Measurements from ENCODE around the gene KMT2D. TPM values are rescaled to one million over a fixed set of nuclear protein-coding genes. Genes with fewer than 3 reads are reported as not detected.

The KMT2D gene
- total RNA-seq, 1 donor from 2014 or later = 86.9 TPM

DNA sequence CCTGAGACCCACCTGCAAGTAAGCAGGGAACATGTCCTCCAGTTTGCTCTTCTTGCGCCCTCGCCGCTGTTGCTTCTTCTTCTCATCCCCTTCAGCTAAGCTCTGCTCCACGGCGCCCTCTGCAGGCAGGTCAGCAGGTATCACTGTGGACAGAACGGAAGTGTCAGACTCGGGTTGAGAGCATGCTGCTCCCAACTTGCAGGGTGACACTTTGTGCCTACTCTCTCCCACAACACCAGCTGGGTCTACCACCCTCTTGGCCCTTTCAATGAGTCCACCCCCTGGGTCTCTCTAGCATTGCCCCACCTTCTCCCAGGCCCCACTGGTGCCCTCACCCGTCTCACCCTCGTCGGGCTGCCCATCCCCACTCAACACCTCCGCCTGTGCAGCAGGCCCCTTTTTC is 16.7 kb downstream of the KMT2D start:
- no peak for FAIRE-seq
- H3K79me2 ChIP-seq (ENCODE audit: insufficient read depth, low read length) = peaks cover 20% of the 10 kb centered on the region
- Mint-ChIP-seq H3K27me3 (ENCODE audit: low read depth, unreplicated experiment) (no peaks in the 10 kb centered on the region), H3K4me1 (ENCODE audit: low read depth, unreplicated experiment) (peaks cover 7% of the 10 kb centered on the region), H3K9me3 (ENCODE audit: unreplicated experiment) (no peaks in the 10 kb centered on the region), H3K27ac (ENCODE audit: unreplicated experiment) (no peak overlapping the region), H3K36me3 (ENCODE audit: low read depth, unreplicated experiment) (peaks cover 34% of the 10 kb centered on the region), H3K4me3 (ENCODE audit: unreplicated experiment) (peak overlapping the region; percentile 47)
- no peak overlapping the region for H2AFZ ChIP-seq (ENCODE audit: low read depth, low read length)
- H3K4me1 ChIP-seq (ENCODE audit: insufficient read depth, low read length) = no peaks in the 10 kb centered on the region
- no peak overlapping the region for H3K27ac ChIP-seq (ENCODE audit: low read depth, low read length)
- DNase-seq (ENCODE audit: low read depth) = peak; percentile 4
- no peaks in the 10 kb centered on the region for H3K9me3 ChIP-seq (ENCODE audit: insufficient read depth, low read depth, low read length)
- H3K4me2 ChIP-seq (ENCODE audit: low read length) = no peak overlapping the region
- H3K27me3 ChIP-seq (ENCODE audit: insufficient read depth, low read length) = no peaks in the 10 kb centered on the region
- H3K9ac ChIP-seq (ENCODE audit: low read length) = no peak overlapping the region
- H3K4me3 ChIP-seq (ENCODE audit: insufficient read depth, low read depth, low read length) = no peak overlapping the region
- H3K36me3 ChIP-seq (ENCODE audit: insufficient read depth, low read length) = peaks cover 56% of the 10 kb centered on the region
- TF ChIP-seq CTCF (IDR thresholded peaks at IDR 0.05; ENCODE audit: insufficient read depth, low read depth, low read length) (peak; percentile 47), EZH2 (IDR thresholded peaks at IDR 0.05; ENCODE audit: insufficient read depth, low read length) (no peak)
- H4K20me1 ChIP-seq (ENCODE audit: insufficient read depth, low read length) = peaks cover 78% of the 10 kb centered on the region

- Mint-ChIP-seq H3K27me3 (ENCODE audit: low read depth, unreplicated experiment) (no peaks in the 10 kb centered on the region), H3K27ac (ENCODE audit: unreplicated experiment) (no peak overlapping the region), H3K4me3 (ENCODE audit: unreplicated experiment) (no peak overlapping the region), H3K9me3 (ENCODE audit: unreplicated experiment) (no peaks in the 10 kb centered on the region), H3K36me3 (ENCODE audit: low read depth, unreplicated experiment) (peaks cover 36% of the 10 kb centered on the region), H3K4me1 (ENCODE audit: low read depth, unreplicated experiment) (peaks cover under 1% of the 10 kb centered on the region)
- H2AFZ ChIP-seq (ENCODE audit: low read depth, low read length) = no peak overlapping the region
- H3K79me2 ChIP-seq (ENCODE audit: insufficient read depth, low read length) = peaks cover 19% of the 10 kb centered on the region
- no peak overlapping the region for H3K27ac ChIP-seq (ENCODE audit: low read depth, low read length)
- peaks cover 53% of the 10 kb centered on the region for H3K36me3 ChIP-seq (ENCODE audit: insufficient read depth, low read length)
- no peaks in the 10 kb centered on the region for H3K4me1 ChIP-seq (ENCODE audit: insufficient read depth, low read length)
- H4K20me1 ChIP-seq (ENCODE audit: insufficient read depth, low read length) = peaks cover 78% of the 10 kb centered on the region
- no peaks in the 10 kb centered on the region for H3K27me3 ChIP-seq (ENCODE audit: insufficient read depth, low read length)
- H3K9ac ChIP-seq (ENCODE audit: low read length) = no peak overlapping the region
- no peak overlapping the region for H3K4me3 ChIP-seq (ENCODE audit: insufficient read depth, low read depth, low read length)
- H3K4me2 ChIP-seq (ENCODE audit: low read length) = no peak overlapping the region
- FAIRE-seq = no peak
- TF ChIP-seq CTCF (IDR thresholded peaks at IDR 0.05; ENCODE audit: insufficient read depth, low read depth, low read length) (no peak), EZH2 (IDR thresholded peaks at IDR 0.05; ENCODE audit: insufficient read depth, low read length) (no peak)
- H3K9me3 ChIP-seq (ENCODE audit: insufficient read depth, low read depth, low read length) = no peaks in the 10 kb centered on the region
- DNase-seq (ENCODE audit: low read depth) = no peak
These were observed 17.4 kb downstream of the KMT2D start for GRCh38 chr12:49043241-49043640.

- H3K9me3 ChIP-seq (ENCODE audit: insufficient read depth, low read depth, low read length) = no peaks in the 10 kb centered on the region
These were observed 18.6 kb downstream of the KMT2D start for GRCh38 chr12:49041881-49042484.

More at GRCh38 chr12:49041881-49042484, 18.6 kb downstream of the KMT2D start:
- no peak for TF ChIP-seq CTCF (IDR thresholded peaks at IDR 0.05; ENCODE audit: insufficient read depth, low read depth, low read length)
- no peak overlapping the region for H3K27ac ChIP-seq (ENCODE audit: low read depth, low read length)
- Mint-ChIP-seq H3K36me3 (ENCODE audit: low read depth, unreplicated experiment) (peaks cover 31% of the 10 kb centered on the region), H3K27me3 (ENCODE audit: low read depth, unreplicated experiment) (no peaks in the 10 kb centered on the region), H3K27ac (ENCODE audit: unreplicated experiment) (no peak overlapping the region), H3K4me3 (ENCODE audit: unreplicated experiment) (no peak overlapping the region), H3K9me3 (ENCODE audit: unreplicated experiment) (no peaks in the 10 kb centered on the region), H3K4me1 (ENCODE audit: low read depth, unreplicated experiment) (no peaks in the 10 kb centered on the region)
- no peaks in the 10 kb centered on the region for H3K27me3 ChIP-seq (ENCODE audit: insufficient read depth, low read length)
- H4K20me1 ChIP-seq (ENCODE audit: insufficient read depth, low read length) = peaks cover 82% of the 10 kb centered on the region
- peaks cover 23% of the 10 kb centered on the region for H3K79me2 ChIP-seq (ENCODE audit: insufficient read depth, low read length)
- H3K4me2 ChIP-seq (ENCODE audit: low read length) = no peak overlapping the region
- H3K9ac ChIP-seq (ENCODE audit: low read length) = no peak overlapping the region
- FAIRE-seq (no peak), DNase-seq (ENCODE audit: low read depth) (no peak)
- H3K4me3 ChIP-seq (ENCODE audit: insufficient read depth, low read depth, low read length) = no peak overlapping the region
- H3K4me1 ChIP-seq (ENCODE audit: insufficient read depth, low read length) = no peaks in the 10 kb centered on the region
- no peak overlapping the region for H2AFZ ChIP-seq (ENCODE audit: low read depth, low read length)
- H3K36me3 ChIP-seq (ENCODE audit: insufficient read depth, low read length) = peaks cover 54% of the 10 kb centered on the region

Measured in astrocyte (in vitro differentiated cells and primary cell).